T-helper 2 cell treated with Interferon-gamma antibody and Interleukin-4, amounts not matched to agents 5 μg/mL and 100 μg/mL, for 36 hours (primary cell): ENCODE measurements around the gene GSTM5.
A peak's percentile ranks its signal among the peaks of the same experiment; 100 is the strongest.
"Not testable (repeated sequence)": the region's sequence is repeated elsewhere in the genome, so short reads cannot be mapped to it uniquely, and the experiment has no call there.

Experiments
- DNase-seq: peaks from one replicate; pipeline ENCODE4 v3.0.0; 2021; ENCODE audit warnings: low spot score
- H3K27ac Mint-ChIP-seq: one replicate; pipeline ENCODE4 v1.8.0; 2021; ENCODE audit warnings: mild to moderate bottlenecking, mixed read lengths
- H3K27me3 Mint-ChIP-seq: one replicate; pipeline ENCODE4 v1.8.0; 2021; ENCODE audit warnings: low read depth, mixed read lengths
- H3K36me3 Mint-ChIP-seq: one replicate; pipeline ENCODE4 v1.8.0; 2021; ENCODE audit warnings: low read depth, mixed read lengths
- H3K4me1 Mint-ChIP-seq: one replicate; pipeline ENCODE4 v1.8.0; 2021; ENCODE audit warnings: low read depth, mixed read lengths
- H3K4me3 Mint-ChIP-seq: one replicate; pipeline ENCODE4 v1.8.0; 2022; ENCODE audit warnings: mild to moderate bottlenecking, moderate library complexity, mixed read lengths
- H3K9me3 Mint-ChIP-seq: one replicate; pipeline ENCODE4 v1.8.0; 2021; ENCODE audit warnings: mixed read lengths

GSTM5 gene

GRCh38 chr1:109726728-109727373 lies 14.8 kb downstream of the GSTM5 start:
- Mint-ChIP-seq H3K27ac (no peak overlapping the region), H3K4me3 (no peak overlapping the region), H3K9me3 (no peaks in the 10 kb centered on the region), H3K4me1 (no peaks in the 10 kb centered on the region), H3K27me3 (peaks cover 19% of the 10 kb centered on the region), H3K36me3 (no peaks in the 10 kb centered on the region)
- no peak for DNase-seq

DNA sequence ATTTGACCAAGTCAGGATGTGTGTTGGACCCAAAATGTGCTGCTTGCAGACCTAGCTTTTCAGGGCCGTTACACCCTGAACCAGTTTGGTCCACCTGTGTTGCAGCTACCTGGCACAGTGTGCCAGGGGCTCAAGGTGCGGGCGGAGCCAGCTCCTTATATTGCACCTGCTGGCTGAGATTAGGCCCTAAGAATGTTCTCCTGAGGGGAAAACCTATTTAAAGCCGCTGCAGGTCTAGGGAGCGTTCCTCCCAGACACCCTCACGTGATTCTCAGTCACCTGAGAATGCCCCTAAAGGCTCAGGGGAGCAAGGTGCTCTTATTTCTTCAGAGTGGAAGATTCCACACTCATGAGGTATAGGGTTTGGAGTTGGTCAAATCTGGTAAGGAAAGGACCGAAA lies 16.8 kb downstream of the GSTM5 start:
- DNase-seq = no peak
- Mint-ChIP-seq H3K9me3 (no peaks in the 10 kb centered on the region), H3K27me3 (peaks cover 18% of the 10 kb centered on the region), H3K4me3 (no peak overlapping the region), H3K27ac (no peak overlapping the region), H3K36me3 (no peaks in the 10 kb centered on the region), H3K4me1 (no peaks in the 10 kb centered on the region)

- no peaks in the 10 kb centered on the region for H3K4me1 Mint-ChIP-seq
- DNase-seq = no peak
- H3K9me3 Mint-ChIP-seq = no peaks in the 10 kb centered on the region
- H3K27me3 Mint-ChIP-seq = peaks cover 16% of the 10 kb centered on the region
- H3K27ac Mint-ChIP-seq = no peak overlapping the region
- no peak overlapping the region for H3K4me3 Mint-ChIP-seq
- H3K36me3 Mint-ChIP-seq = no peaks in the 10 kb centered on the region
These were observed 18.6 kb downstream of the GSTM5 start for GRCh38 chr1:109730666-109731065.

GRCh38 chr1:109732390-109732881 lies 20.4 kb downstream of the GSTM5 start:
- Mint-ChIP-seq H3K27ac (no peak overlapping the region), H3K36me3 (no peaks in the 10 kb centered on the region), H3K4me1 (no peaks in the 10 kb centered on the region), H3K4me3 (no peak overlapping the region), H3K9me3 (no peaks in the 10 kb centered on the region), H3K27me3 (peaks cover 7% of the 10 kb centered on the region)
- DNase-seq = no peak

- no peak for DNase-seq
- H3K36me3 Mint-ChIP-seq = no peaks in the 10 kb centered on the region
- no peak overlapping the region for H3K4me3 Mint-ChIP-seq
- no peaks in the 10 kb centered on the region for H3K4me1 Mint-ChIP-seq
- H3K27ac Mint-ChIP-seq = no peak overlapping the region
- no peaks in the 10 kb centered on the region for H3K9me3 Mint-ChIP-seq
- H3K27me3 Mint-ChIP-seq = peaks cover 9% of the 10 kb centered on the region
These were observed 21.3 kb downstream of the GSTM5 start for GRCh38 chr1:109733236-109733870.

- Mint-ChIP-seq H3K9me3 (no peaks in the 10 kb centered on the region), H3K27me3 (peaks cover 35% of the 10 kb centered on the region), H3K4me1 (peaks cover 11% of the 10 kb centered on the region), H3K36me3 (no peaks in the 10 kb centered on the region), H3K27ac (peak overlapping the region; percentile 81), H3K4me3 (peak overlapping the region; percentile 65)
- DNase-seq = peak; percentile 81
These were observed 27.9 kb downstream of the GSTM5 start for GRCh38 chr1:109739738-109740614.

- Mint-ChIP-seq H3K4me1 (peaks cover 11% of the 10 kb centered on the region), H3K4me3 (peak within 1 kb of the TSS; percentile 65), H3K27ac (peak within 1 kb of the TSS; percentile 81), H3K36me3 (no peaks in the 10 kb centered on the region), H3K9me3 (no peaks in the 10 kb centered on the region), H3K27me3 (peaks cover 40% of the 10 kb centered on the region)
- DNase-seq = no peak
These were observed 28.7 kb downstream of the GSTM5 start, which contains the start of gene GSTM3 for GRCh38 chr1:109740615-109741373. Gene GSTM3 (minus strand): TSS chr1:109741038. CDS start chr1:109740287, 751 bp downstream.

DNA sequence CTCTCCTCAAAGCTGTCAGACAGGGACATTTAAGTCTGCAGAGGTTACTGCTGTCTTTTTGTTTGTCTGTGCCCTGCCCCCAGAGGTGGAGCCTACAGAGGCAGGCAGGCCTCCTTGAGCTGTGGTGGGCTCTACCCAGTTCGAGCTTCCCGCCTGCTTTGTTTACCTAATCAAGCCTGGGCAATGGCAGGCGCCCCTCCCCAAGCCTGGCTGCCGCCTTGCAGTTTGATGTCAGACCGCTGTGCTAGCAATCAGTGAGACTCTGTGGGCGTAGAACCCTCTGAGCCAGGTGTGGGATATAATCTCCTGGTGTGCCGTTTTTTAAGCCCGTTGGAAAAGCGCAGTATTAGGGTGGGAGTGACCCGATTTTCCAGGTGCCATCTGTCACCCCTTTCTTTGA lies 36.3 kb downstream of the GSTM5 start:
- H3K4me1 Mint-ChIP-seq, H3K27ac Mint-ChIP-seq, H3K4me3 Mint-ChIP-seq, DNase-seq, H3K9me3 Mint-ChIP-seq, H3K36me3 Mint-ChIP-seq: not testable (repeated sequence)
- H3K27me3 Mint-ChIP-seq = peaks cover 27% of the 10 kb centered on the region

DNA sequence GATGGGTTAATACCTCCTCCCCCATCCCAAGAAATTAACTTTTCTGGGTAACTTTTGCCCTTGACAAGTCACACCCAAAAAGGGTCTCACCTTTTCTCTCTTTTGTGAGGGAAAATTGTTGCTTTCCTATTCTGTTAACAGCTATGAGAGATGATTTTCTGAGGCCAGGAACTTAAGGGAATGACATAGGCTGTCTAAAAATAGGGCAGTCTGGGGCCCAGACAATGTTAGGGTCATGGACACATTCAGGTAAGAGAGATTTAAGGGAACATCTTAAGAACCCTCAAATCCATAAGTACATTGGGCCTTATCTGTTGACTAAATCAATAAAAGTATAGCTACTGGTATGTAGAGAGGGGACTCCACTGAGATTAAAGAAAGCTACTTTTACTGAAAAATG lies 37.2 kb downstream of the GSTM5 start:
- no peak overlapping the region for H3K4me3 Mint-ChIP-seq
- peaks cover 27% of the 10 kb centered on the region for H3K27me3 Mint-ChIP-seq
- DNase-seq = no peak
- H3K36me3 Mint-ChIP-seq = no peaks in the 10 kb centered on the region
- H3K9me3 Mint-ChIP-seq = no peaks in the 10 kb centered on the region
- H3K27ac Mint-ChIP-seq = no peak overlapping the region
- no peaks in the 10 kb centered on the region for H3K4me1 Mint-ChIP-seq

DNA sequence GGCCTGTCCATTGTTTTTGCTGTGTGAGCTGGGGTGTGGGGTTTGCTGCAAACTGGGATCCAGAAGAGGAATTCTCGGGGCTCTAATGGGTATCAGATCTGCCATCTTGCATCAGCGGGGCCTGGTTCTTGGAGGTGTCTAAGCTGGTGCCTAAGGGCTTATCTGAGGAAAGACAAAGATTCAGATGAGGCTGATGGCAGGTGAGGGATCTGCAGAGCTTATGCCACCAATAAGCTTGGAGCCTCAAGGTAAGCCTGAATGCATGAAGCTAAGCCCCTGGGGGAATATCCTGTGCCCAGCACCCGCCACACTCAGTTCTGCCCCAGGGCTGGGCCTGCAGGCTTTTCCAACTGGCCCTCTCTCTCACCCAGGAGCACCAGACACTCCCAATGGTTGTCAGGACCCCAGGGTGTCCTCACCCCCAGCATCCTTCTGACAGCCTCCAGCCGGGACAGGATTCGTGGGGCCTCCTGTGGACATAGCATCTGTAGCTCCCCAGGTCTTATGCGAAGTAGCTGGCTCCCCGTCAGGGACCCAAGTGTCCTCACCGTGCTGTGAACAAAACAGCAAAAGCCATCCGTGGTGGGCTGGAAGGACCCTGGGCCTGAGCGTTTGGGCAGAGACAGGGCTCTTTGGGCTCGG lies 38.3 kb downstream of the GSTM5 start:
- no peaks in the 10 kb centered on the region for H3K9me3 Mint-ChIP-seq
- H3K27ac Mint-ChIP-seq = no peak overlapping the region
- H3K27me3 Mint-ChIP-seq = peaks cover 24% of the 10 kb centered on the region
- no peaks in the 10 kb centered on the region for H3K36me3 Mint-ChIP-seq
- H3K4me3 Mint-ChIP-seq = no peak overlapping the region
- DNase-seq = no peak
- H3K4me1 Mint-ChIP-seq = no peaks in the 10 kb centered on the region

GRCh38 chr1:109750920-109751319 lies 38.9 kb downstream of the GSTM5 start:
- H3K9me3 Mint-ChIP-seq = no peaks in the 10 kb centered on the region
- H3K4me3 Mint-ChIP-seq = no peak overlapping the region
- no peak for DNase-seq
- no peak overlapping the region for H3K27ac Mint-ChIP-seq
- no peaks in the 10 kb centered on the region for H3K36me3 Mint-ChIP-seq
- H3K4me1 Mint-ChIP-seq = no peaks in the 10 kb centered on the region
- peaks cover 24% of the 10 kb centered on the region for H3K27me3 Mint-ChIP-seq

- H3K27ac Mint-ChIP-seq = no peak overlapping the region
- no peak for DNase-seq
- H3K9me3 Mint-ChIP-seq = no peaks in the 10 kb centered on the region
- H3K4me1 Mint-ChIP-seq = no peaks in the 10 kb centered on the region
- no peak overlapping the region for H3K4me3 Mint-ChIP-seq
- peaks cover 21% of the 10 kb centered on the region for H3K27me3 Mint-ChIP-seq
- no peaks in the 10 kb centered on the region for H3K36me3 Mint-ChIP-seq
These were observed 39.6 kb downstream of the GSTM5 start for GRCh38 chr1:109751531-109752260.

GRCh38 chr1:109754738-109755137 lies 42.7 kb downstream of the GSTM5 start:
- H3K9me3 Mint-ChIP-seq = no peaks in the 10 kb centered on the region
- no peaks in the 10 kb centered on the region for H3K4me1 Mint-ChIP-seq
- peaks cover 13% of the 10 kb centered on the region for H3K27me3 Mint-ChIP-seq
- H3K4me3 Mint-ChIP-seq = no peak overlapping the region
- no peak for DNase-seq
- H3K36me3 Mint-ChIP-seq = no peaks in the 10 kb centered on the region
- H3K27ac Mint-ChIP-seq = no peak overlapping the region
